ENCODE results near the gene NTM.
"Not testable (repeated sequence)": the region's sequence is repeated elsewhere in the genome, so short reads cannot be mapped to it uniquely, and the experiment has no call there.

The NTM gene

DNA sequence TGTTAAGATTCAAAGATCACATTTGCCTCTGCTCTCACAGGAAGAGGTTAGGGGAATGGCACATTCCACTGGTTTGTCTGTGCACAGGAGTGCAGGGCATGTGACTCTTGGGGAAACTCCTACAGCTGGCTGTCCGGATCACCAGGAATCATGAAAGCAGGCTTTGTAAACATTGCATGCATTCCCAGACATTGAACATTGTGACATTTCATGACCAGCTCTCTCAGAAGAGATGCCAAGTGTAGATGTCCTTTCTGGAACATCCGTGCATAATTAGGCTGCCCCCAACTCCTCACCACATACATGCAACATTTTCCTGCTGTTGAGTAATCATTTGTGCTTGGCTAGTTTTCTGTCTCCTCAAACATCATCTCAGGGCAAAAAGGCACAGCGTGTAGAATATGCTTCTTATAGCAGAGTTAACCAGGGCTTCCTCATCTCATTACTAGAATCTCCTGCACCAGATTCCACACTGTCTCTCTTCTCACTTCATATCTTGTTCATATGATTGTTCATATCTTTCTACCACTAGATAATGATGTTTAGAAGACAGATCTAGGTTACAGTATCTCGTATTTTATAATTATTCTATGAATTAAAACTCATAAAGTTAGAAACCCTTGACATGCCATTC, 694.7 kb downstream of the NTM start:
- DNase-seq: no peak

DNA sequence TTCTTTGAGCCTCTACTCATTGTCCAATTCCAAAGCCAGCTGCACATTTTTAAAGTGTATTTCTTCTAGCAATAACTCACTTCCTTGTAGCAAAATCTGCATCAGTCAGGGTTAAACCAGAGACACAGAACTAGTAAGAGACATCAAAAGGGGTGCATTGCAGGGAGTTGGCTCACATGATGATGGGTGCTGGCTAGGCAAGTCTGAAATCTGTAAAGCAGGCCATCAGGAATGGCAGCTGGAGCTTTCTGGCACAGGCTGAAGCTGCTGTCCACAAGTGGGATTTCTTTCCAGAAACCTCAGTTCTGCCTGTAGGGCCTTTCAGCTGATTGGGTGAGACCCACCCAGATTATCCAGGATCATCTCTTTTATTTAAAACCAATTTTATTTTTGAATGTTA, 698.1 kb downstream of the NTM start:
- DNase-seq: no peak

GRCh38 chr11:132069593-132069992, 699.2 kb downstream of the NTM start:
- DNase-seq: not testable (repeated sequence)

GRCh38 chr11:132070907-132071306, 700.5 kb downstream of the NTM start:
- not testable (repeated sequence) for DNase-seq

DNA sequence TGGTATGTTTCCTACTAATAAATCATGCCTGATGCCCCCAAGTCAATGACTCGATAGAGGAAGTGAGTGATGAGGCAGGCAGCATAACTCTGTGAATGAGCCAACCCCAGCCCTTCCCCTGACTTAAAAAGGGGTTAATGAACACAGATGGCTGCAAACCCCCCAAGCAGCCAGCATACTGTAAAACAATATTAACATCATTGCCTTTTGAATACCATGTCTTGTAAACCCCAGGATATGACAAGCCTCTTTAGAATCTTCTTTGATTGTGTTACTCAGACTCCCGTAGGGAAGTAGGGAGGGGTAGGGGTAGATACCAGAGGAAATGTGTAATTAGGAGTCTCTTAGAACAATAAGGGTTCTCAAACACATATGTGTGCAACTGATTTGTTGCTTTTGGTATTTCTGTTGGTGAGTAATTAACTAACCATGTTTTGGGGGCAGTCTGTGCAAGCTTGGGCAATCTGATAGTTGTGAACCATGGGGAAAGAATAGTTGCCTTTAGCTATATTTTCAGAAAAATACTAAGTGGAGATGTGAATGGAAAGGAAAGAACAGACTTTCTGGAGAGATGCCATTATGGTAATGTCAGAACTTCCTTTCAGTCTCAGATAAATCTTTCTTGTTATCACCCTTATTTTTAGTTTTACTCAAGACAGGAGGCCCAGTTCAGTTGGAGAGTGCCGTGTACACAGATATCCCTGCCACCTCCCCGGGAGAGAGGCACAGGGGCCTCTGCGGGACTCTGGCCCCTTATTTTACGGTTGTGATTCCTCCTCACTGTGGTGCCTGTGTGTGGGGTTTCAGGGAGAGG, 701.8 kb downstream of the NTM start:
- no peak for DNase-seq

DNA sequence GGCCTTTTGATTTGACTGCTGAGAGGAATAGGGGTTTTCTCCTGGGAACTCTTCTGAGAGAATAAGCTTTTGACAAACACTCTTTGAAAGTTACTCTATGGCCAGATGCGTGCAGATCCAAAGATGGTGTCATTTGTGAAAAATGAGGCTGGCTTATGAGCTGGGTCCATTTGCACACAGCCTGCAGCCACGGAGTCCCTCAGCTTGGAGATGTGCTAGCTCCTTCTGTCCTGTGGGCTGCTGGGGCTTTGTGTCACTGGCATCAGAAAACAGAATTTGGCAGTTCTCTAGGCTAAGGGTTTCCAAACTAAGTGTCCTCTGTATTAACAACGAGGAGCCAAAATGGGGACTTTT, 702.4 kb downstream of the NTM start:
- DNase-seq: no peak

GRCh38 chr11:132073787-132074186, 703.4 kb downstream of the NTM start:
- DNase-seq: no peak

- no peak for DNase-seq
These were observed 705.0 kb downstream of the NTM start for GRCh38 chr11:132075447-132075846.

DNA sequence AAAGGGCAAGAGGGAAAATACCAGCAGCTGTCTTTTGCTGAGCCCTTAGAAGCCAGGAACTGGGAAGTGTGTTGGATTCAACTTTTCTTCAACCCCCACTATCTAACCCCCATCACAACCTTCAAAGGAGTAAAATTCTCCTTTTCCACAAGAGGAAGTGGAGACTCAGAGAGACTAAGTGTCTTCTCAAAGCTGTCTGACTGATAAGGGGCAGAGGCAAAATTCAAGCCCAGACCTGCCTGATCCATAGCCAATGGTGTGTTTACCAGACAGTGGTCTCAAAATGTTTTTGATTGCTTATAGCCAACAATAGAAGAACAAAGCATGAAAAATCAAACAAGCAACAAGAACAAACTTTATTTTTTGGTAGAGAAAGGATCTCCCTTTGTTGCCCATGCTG, 707.0 kb downstream of the NTM start:
- DNase-seq: no peak

DNA sequence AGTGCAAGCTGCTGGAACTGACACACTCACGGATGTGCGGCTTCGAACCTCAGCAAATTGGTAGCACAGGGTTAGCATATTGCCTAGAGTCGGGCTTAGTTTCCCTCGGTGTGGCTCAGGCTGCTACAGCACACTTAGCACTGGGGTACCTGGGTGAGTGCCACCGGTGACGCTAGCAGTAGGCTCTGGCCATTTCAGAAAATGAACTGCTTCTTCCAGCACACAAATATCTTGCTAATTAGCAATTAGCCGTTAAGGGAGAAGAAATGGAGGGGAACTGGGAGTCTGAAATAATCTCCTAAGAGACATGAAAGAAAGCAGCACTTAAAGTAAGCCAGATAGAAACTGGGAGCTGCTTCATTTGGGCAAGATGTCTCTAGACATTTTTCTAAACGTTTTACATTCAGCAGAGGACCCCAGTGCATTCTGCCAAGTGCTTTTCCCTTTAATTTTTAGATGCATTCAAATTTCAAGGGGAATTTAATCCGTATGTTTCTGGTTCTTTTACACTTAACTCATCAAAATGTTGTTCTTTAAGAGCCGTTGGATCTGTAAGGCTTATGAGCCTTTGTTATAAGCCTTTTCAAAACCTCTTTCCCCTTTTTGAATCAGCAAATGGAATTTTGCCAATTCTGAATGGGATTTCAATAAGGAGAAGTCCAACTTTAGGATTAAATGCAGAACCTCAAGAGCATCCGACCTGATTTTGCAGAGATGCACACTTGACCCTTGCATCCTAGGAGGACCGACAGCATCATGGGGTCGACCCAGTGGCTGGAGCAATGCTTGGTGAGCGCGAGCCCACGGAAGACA, 708.1 kb downstream of the NTM start:
- no peak for DNase-seq

- DNase-seq: no peak
These were observed 709.7 kb downstream of the NTM start for GRCh38 chr11:132080127-132080526.

DNA sequence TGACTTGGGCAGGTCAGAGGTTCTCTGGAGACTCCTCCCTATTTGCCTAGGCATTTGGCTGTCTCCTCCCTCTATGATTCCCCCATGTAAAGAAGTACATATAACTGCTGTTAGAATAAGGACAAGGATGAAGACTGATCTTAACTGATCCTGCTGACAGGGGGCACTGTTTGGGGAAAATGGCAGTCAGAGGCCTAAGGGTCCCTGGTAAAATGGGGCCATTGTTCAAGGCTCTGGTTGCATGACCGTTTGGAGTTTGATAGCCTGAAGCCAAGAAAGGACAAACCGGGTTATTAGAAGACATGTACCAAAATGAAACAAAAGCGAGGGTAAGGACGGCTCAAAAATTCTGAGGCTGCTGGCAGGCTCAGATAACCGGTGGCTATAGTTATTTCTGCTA, 712.2 kb downstream of the NTM start:
- no peak for DNase-seq

DNA sequence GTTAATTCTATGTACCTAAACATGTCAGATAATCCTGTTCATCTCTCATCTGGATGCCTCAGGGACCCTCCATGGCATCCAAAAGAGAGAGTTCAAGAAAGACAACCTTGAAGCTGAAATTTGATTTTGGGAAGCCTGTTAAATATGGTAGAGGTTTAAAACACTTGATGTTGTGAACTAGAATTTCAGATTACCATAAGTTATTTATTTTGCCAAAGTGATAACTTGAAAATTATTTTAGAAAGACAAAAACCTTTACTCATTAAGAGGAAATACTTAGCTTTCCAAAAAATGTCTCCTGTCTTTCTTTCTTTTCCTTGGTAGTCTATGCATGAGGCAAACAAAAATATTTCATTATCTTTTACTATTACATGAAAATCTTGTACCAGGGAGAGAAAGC, 714.0 kb downstream of the NTM start:
- DNase-seq: no peak

- no peak for DNase-seq
These were observed 716.7 kb downstream of the NTM start for GRCh38 chr11:132087148-132087547.

GRCh38 chr11:132088551-132088950, 718.1 kb downstream of the NTM start:
- no peak for DNase-seq

DNA sequence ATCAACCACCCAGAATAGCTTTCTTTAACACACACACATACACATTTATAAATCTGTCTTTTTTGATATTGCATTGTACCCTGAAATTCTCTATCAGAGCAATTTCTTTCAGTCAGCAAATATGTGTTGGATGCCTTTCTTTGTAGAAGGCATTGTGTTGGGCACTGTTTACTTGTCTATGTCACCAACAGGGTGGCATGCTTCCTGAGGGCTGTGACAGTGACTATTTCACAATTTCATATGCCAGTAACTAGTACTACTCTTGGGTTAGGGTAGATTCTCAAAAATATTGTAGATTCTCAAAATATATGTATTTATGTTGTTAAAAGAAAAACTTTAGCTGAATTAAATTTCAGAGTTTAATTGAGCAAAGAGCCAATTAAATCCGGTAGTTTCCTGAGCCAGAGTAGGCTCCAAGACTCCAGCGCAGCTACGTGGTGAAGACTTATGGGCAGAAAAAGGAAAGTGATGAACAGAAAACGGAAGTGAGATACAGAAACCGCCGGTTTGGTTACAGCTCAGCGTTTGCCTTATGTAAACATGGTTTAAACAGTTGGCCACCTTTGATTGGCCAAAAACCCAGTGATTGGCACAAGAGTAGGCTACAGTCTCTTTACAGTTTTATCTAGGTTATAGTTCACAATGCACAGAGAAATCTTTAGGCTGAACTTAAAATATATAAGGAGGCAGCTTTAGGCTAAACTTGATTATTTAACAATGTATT, 723.3 kb downstream of the NTM start:
- no peak for DNase-seq

DNA sequence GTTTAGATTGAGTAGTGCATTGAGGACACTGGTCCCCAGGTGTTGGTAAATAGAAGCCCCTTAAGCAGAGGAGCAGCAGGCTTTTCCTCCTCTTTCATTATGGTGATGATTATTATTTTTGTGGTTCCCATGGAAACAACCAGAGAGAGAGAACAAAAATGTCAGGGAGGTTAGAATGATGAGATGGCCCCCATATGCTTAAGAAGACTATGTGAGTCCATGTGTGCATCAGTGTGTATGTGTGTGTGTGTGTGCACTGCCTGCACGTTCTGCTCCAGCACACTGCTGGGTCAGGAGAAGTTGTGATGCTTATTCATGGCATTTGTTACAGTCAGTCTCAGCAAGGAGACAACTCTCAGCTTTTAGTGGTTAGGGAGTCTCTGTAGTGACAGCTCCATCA, 724.2 kb downstream of the NTM start:
- no peak for DNase-seq

DNA sequence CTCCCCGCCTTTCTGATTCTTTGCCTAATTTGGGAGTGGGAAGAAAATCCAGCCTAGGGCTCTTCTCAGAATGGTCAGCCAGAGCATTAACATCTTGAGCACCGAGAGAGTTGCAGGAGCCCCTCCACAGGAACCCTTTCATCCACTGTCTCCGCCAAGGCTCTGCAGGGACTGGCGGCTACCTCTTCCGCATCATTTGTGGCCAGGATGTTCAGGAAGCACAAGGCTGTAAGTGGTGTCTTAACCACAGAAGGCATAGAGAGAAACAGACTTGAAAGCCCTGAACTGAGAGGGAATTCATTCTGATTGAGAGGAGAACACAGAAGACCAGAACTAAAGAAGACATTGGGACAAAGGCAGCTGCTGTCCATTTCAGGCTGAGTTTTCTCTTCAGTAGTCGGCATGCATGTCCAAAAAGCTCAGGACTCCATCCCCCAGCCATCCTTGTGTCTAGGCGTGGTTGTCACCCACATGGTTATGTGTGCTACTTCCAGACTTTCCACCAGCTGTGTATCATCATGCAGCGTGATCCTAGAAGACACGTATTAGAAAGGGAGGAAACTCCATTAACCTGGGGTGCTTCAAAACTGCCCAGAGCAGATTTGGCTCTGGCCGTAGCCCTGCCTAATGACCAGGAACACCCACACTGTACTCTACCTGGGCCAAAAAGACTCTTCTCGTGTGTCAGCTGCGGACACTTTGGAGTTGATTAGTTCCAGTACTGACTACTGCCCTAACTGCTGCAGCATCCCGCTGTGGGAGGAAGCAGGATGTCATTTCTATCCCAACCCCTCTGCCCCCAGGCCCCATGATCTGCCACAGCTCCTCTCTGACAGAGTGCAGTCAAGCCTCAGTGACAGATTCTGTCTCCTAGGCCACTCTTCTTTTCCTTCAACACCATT, 725.1 kb downstream of the NTM start:
- DNase-seq: no peak

DNA sequence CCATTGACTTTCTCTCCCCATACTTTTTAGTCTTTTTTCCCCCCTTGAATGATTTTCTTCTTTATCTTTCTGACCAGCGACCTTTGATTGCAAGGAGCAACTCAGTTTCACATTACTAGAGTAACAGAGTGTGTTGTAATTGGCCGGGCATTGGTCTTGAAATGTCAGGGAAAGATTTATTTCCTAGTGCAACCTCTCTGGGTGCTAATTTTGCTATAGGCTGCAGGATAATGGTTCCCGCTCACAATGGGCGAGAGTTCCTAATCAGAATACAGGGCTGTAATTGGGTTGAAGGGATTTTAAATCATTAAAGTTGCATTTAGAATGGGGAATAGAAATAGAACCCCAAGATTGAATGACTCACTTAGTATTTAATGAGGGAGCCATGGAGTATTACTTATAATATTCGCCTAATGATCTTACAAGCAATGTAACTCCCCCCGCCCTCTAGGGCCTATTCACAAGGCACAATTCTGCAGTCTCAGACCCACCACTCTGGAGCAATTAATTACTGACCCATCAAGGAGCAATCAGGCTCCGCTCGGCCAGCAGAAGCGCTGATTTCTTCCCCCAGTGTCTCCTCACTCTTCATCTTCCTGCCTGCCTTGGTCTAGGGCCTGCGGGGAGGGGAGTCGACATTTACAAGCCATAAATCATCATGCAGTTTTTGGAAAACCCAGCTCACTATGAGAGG, 725.9 kb downstream of the NTM start:
- DNase-seq: no peak

GRCh38 chr11:132099692-132100091, 729.3 kb downstream of the NTM start:
- peak; percentile 1 to 3 for DNase-seq

DNA sequence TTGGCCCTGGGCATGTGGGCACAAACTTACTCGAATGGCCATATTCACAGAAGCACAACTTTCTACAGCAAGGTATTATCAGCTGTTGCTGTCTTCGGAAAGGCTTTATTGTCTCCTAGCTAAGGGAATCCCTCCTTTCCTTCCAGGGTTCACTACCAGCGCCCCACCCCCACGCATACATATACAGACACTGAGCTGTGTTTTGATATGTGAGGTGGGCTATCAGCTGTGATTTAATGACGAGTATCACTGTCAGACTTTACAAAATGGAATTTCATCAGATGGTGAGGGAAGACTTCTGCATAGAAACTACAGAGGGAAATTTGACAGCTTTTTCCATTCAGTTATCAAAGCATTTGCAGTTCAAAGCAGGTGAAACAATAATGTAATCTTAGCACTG, 730.2 kb downstream of the NTM start:
- DNase-seq: no peak

GRCh38 chr11:132101881-132102280, 731.5 kb downstream of the NTM start:
- DNase-seq: no peak
